K562 (cell line): ENCODE measurements around the gene TMEM127. TPM values are rescaled to one million over a fixed set of nuclear protein-coding genes. Genes with fewer than 3 reads are reported as not detected.

ENCODE experiments used
- KLF16 ChIP-seq: IDR thresholded peaks from 2 replicates; pipeline ENCODE4 v1.6.1; 2016; ENCODE audit warnings: antibody characterized with exemption
- POLR3G ChIP-seq: IDR thresholded peaks from 2 replicates; pipeline ENCODE4 v1.6.1; 2011; ENCODE audit not compliant: insufficient read length, insufficient replicate concordance; ENCODE audit errors: extremely low read depth
- RFX1 ChIP-seq: fragments of 450-650 bp; IDR thresholded peaks from 2 replicates; pipeline ENCODE4 v1.6.1; 2016; ENCODE audit warnings: mild to moderate bottlenecking, moderate library complexity
- SAFB2 ChIP-seq: fragments of 200-400 bp; formaldehyde crosslinking; IDR thresholded peaks from 2 replicates; pipeline ENCODE4 v1.6.1; 2018; ENCODE audit warnings: borderline replicate concordance, low read length, low read depth, moderate library complexity; ENCODE audit not compliant: severe bottlenecking
- SIN3A ChIP-seq, 2 experiments: fragments of 150-350 bp in 1 of 2; IDR thresholded peaks; 2 replicates each; pipeline ENCODE4 v1.6.1; 2011 to 2016; ENCODE audit warnings: borderline replicate concordance in 2 of 2, low read depth in 2 of 2, low read length in 2 of 2, mild to moderate bottlenecking in 2 of 2, moderate library complexity in 2 of 2; ENCODE audit not compliant: control insufficient read depth in 1 of 2
- SRSF9 ChIP-seq: fragments of 200-400 bp; formaldehyde crosslinking; IDR thresholded peaks from 2 replicates; pipeline ENCODE4 v1.6.1; 2017; ENCODE audit warnings: low read depth, low read length, borderline replicate concordance
- ZNF12 ChIP-seq: sonication (generic); formaldehyde crosslinking; IDR thresholded peaks from 2 replicates; pipeline ENCODE4 v1.4.0; 2020; ENCODE audit warnings: mild to moderate bottlenecking, missing genetic modification reagents
- ZNF174 ChIP-seq: fragments of 250-450 bp; sonication (Bioruptor Pico); IDR thresholded peaks from 2 replicates; pipeline ENCODE4 v1.4.0; 2020; ENCODE audit warnings: mild to moderate bottlenecking
- ZNF274 ChIP-seq: IDR thresholded peaks from 2 replicates; pipeline ENCODE4 v1.6.1; 2011; ENCODE audit warnings: low read depth, mild to moderate bottlenecking, low read length, moderate library complexity, borderline replicate concordance
- ZNF324 ChIP-seq: fragments of 250-450 bp; sonication (Bioruptor Pico); IDR thresholded peaks from 2 replicates; pipeline ENCODE4 v1.4.0; 2020; ENCODE audit warnings: mild to moderate bottlenecking
- ZNF445 ChIP-seq: fragments of 250-450 bp; sonication (Bioruptor Pico); IDR thresholded peaks from 2 replicates; pipeline ENCODE4 v1.4.0; 2020; ENCODE audit warnings: low read depth, mild to moderate bottlenecking, moderate library complexity
- ZNF561 ChIP-seq: fragments of 450-650 bp; formaldehyde crosslinking; conservative IDR thresholded peaks from 2 replicates; pipeline ENCODE4 v1.4.0; 2020; ENCODE audit warnings: mild to moderate bottlenecking, moderate library complexity
- ZNF696 ChIP-seq: fragments of 250-450 bp; sonication (Bioruptor Pico); conservative IDR thresholded peaks from 2 replicates; pipeline ENCODE4 v1.4.0; 2020; ENCODE audit warnings: mild to moderate bottlenecking, moderate library complexity
- polyA plus RNA-seq, 8 experiments: library from polyadenylated mRNA; depleted of rRNA in 4 of 8; stranded (reverse) in 5 of 8; unstranded in 3 of 8; fragments of >200 nt; fragmentation: Nextera tagmentation in 2 of 8; fragmentation: Illumina TruSeq in 1 of 8; extraction: Ambion mirVana in 2 of 8; extraction: Trizol in 1 of 8; gene quantifications; 2 replicates each; pipeline versions ENCODE4 v1.2.1 to v1.2.3, GENCODE V29; 2011 to 2014; ENCODE audit warnings: inconsistent platforms in 1 of 8, missing spikeins in 1 of 8
- total RNA-seq, 7 experiments: library from RNA; depleted of rRNA in 6 of 7; stranded (reverse); fragments of >200 nt in 6 of 7; fragmentation: Illumina TruSeq in 2 of 7; extraction: Trizol in 2 of 7; gene quantifications; 2 replicates each; pipeline versions ENCODE4 v1.2.1 to v1.2.3, GENCODE V29; 2011 to 2021; ENCODE audit warnings: low replicate concordance in 1 of 7
- TF ChIP-seq, protein P1 (sequence below): fragments of 450-650 bp; IDR thresholded peaks from 2 replicates; pipeline ENCODE4 v1.7.0; 2016; ENCODE audit warnings: borderline replicate concordance
- TF ChIP-seq, protein P2 (sequence below), 2 experiments: fragments of 450-650 bp; formaldehyde crosslinking in 1 of 2; IDR thresholded peaks; 2 replicates each; pipeline versions ENCODE4 v1.4.0 to v1.6.1; 2014 to 2020; ENCODE audit warnings: mild to moderate bottlenecking in 2 of 2, borderline replicate concordance in 1 of 2, low read depth in 1 of 2
- TF ChIP-seq, protein P3 (sequence below): fragments of 200-400 bp; formaldehyde crosslinking; IDR thresholded peaks from 2 replicates; pipeline ENCODE4 v1.6.1; 2017; ENCODE audit warnings: mild to moderate bottlenecking, low read depth, low read length, moderate library complexity

The TMEM127 gene
- total and polyA plus RNA-seq, 9 of the 15 experiments (the other 6 are each of a cell fraction or from before 2014, with no cell fraction given) = 1.7 to 20.0 (median 9.9) TPM

DNA sequence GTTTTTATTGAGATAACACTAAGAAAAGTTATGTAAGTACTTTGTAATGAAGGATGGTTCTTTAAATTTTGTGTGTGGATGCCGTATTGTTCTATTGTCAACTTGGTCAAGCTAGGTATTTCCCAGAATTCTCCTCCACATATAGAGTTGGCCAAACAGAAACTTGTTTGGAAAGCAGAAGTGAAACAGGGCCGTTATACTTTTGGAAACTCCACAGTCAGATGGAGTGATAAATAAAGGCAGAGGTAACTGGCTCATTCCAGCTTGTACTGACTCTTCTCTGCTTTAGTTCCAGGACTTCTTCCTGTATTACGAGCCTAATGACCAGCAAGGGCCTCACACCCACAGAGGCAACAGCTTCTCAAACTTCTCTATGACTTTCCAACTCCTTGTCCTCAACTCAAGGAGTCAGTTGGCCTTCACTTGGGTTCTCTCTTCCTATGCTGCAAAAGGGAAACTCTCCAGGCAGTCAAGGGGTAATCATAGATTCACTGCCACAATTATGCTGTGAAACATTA is 40.7 kb downstream of the TMEM127 start (continued):
- TF ChIP-seq SRSF9 (no peak), ZNF696 (CRISPR knock-in tag) (no peak), ZNF274 (no peak), SAFB2 (no peak), ZNF12 (no peak), ZNF174 (CRISPR knock-in tag) (no peak), SIN3A (IDR thresholded peaks at IDR 0.05; ENCODE audit: borderline replicate concordance in 2 of 2, control insufficient read depth in 1 of 2, low read depth in 2 of 2, low read length in 2 of 2) (no peak), POLR3G (no peak), ZNF561 (CRISPR knock-in tag) (no peak), ZNF324 (CRISPR knock-in tag) (peak; percentile 53; the same call in 1 of the 2 replicates), RFX1 (no peak), KLF16 (peak; percentile 100), ZNF445 (CRISPR knock-in tag) (peak; percentile 66; the same call in 1 of the 2 replicates)
- TF ChIP-seq, protein P1, sequence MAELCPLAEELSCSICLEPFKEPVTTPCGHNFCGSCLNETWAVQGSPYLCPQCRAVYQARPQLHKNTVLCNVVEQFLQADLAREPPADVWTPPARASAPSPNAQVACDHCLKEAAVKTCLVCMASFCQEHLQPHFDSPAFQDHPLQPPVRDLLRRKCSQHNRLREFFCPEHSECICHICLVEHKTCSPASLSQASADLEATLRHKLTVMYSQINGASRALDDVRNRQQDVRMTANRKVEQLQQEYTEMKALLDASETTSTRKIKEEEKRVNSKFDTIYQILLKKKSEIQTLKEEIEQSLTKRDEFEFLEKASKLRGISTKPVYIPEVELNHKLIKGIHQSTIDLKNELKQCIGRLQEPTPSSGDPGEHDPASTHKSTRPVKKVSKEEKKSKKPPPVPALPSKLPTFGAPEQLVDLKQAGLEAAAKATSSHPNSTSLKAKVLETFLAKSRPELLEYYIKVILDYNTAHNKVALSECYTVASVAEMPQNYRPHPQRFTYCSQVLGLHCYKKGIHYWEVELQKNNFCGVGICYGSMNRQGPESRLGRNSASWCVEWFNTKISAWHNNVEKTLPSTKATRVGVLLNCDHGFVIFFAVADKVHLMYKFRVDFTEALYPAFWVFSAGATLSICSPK = no peak
- TF ChIP-seq, protein P2, sequence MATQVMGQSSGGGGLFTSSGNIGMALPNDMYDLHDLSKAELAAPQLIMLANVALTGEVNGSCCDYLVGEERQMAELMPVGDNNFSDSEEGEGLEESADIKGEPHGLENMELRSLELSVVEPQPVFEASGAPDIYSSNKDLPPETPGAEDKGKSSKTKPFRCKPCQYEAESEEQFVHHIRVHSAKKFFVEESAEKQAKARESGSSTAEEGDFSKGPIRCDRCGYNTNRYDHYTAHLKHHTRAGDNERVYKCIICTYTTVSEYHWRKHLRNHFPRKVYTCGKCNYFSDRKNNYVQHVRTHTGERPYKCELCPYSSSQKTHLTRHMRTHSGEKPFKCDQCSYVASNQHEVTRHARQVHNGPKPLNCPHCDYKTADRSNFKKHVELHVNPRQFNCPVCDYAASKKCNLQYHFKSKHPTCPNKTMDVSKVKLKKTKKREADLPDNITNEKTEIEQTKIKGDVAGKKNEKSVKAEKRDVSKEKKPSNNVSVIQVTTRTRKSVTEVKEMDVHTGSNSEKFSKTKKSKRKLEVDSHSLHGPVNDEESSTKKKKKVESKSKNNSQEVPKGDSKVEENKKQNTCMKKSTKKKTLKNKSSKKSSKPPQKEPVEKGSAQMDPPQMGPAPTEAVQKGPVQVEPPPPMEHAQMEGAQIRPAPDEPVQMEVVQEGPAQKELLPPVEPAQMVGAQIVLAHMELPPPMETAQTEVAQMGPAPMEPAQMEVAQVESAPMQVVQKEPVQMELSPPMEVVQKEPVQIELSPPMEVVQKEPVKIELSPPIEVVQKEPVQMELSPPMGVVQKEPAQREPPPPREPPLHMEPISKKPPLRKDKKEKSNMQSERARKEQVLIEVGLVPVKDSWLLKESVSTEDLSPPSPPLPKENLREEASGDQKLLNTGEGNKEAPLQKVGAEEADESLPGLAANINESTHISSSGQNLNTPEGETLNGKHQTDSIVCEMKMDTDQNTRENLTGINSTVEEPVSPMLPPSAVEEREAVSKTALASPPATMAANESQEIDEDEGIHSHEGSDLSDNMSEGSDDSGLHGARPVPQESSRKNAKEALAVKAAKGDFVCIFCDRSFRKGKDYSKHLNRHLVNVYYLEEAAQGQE (IDR thresholded peaks at IDR 0.05; ENCODE audit: borderline replicate concordance) = peak; percentile 100
- TF ChIP-seq, protein P2 (CRISPR knock-in tag; IDR thresholded peaks at IDR 0.05; ENCODE audit: low read depth) = no peak
- TF ChIP-seq, protein P3, sequence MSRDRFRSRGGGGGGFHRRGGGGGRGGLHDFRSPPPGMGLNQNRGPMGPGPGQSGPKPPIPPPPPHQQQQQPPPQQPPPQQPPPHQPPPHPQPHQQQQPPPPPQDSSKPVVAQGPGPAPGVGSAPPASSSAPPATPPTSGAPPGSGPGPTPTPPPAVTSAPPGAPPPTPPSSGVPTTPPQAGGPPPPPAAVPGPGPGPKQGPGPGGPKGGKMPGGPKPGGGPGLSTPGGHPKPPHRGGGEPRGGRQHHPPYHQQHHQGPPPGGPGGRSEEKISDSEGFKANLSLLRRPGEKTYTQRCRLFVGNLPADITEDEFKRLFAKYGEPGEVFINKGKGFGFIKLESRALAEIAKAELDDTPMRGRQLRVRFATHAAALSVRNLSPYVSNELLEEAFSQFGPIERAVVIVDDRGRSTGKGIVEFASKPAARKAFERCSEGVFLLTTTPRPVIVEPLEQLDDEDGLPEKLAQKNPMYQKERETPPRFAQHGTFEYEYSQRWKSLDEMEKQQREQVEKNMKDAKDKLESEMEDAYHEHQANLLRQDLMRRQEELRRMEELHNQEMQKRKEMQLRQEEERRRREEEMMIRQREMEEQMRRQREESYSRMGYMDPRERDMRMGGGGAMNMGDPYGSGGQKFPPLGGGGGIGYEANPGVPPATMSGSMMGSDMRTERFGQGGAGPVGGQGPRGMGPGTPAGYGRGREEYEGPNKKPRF = no peak
